Loucy (cell line): ENCODE measurements around the gene ANKRD23.
"Not testable (repeated sequence)": the region's sequence is repeated elsewhere in the genome, so short reads cannot be mapped to it uniquely, and the experiment has no call there.

Source experiments
- H2AFZ ChIP-seq: fragments of 200-600 bp; sonication (generic); 2 replicates; pipeline ENCODE4 v1.6.0; 2016; ENCODE audit warnings: antibody characterized with exemption, mild to moderate bottlenecking, low read length, moderate library complexity
- H3F3A ChIP-seq: fragments of 200-600 bp; 2 replicates; pipeline ENCODE4 v1.6.0; 2016; ENCODE audit warnings: antibody characterized with exemption, low read depth, mild to moderate bottlenecking
- H3K27me3 ChIP-seq: fragments of 200-600 bp; sonication (generic); 2 replicates; pipeline ENCODE4 v1.6.1; 2014; ENCODE audit warnings: low read length, mild to moderate bottlenecking; ENCODE audit not compliant: insufficient read depth, poor library complexity, severe bottlenecking
- H3K36me3 ChIP-seq: fragments of 200-600 bp; sonication (generic); 2 replicates; pipeline ENCODE4 v1.6.1; 2016; ENCODE audit warnings: low read length; ENCODE audit not compliant: insufficient read depth
- H3K4me1 ChIP-seq: fragments of 200-600 bp; sonication (generic); 2 replicates; pipeline ENCODE4 v1.5.1; 2014; ENCODE audit warnings: low read length, mild to moderate bottlenecking; ENCODE audit not compliant: insufficient read depth, poor library complexity, severe bottlenecking
- H3K4me2 ChIP-seq: fragments of 200-600 bp; sonication (generic); 2 replicates; pipeline ENCODE4 v1.6.0; 2014; ENCODE audit warnings: antibody characterized with exemption, low read length, low read depth, mild to moderate bottlenecking; ENCODE audit not compliant: poor library complexity, severe bottlenecking
- H3K4me3 ChIP-seq: fragments of 200-600 bp; sonication (generic); 2 replicates; pipeline ENCODE4 v1.5.1; 2014; ENCODE audit warnings: low read length, mild to moderate bottlenecking, mixed read lengths; ENCODE audit not compliant: poor library complexity, severe bottlenecking
- H3K79me2 ChIP-seq: fragments of 200-600 bp; sonication (generic); 2 replicates; pipeline ENCODE4 v1.6.1; 2014; ENCODE audit warnings: low read length; ENCODE audit not compliant: insufficient read depth
- H3K9ac ChIP-seq: fragments of 200-600 bp; sonication (generic); 2 replicates; pipeline ENCODE4 v1.6.0; 2014; ENCODE audit warnings: mild to moderate bottlenecking, low read depth, low read length, moderate library complexity; ENCODE audit not compliant: poor library complexity, severe bottlenecking
- H3K9me2 ChIP-seq: fragments of 200-600 bp; sonication (generic); replicated peaks from 2 replicates; pipeline ENCODE4 v1.6.1; 2016; ENCODE audit warnings: low read depth, low read length, mixed read lengths
- H3K9me3 ChIP-seq: fragments of 200-600 bp; sonication (generic); 2 replicates; pipeline ENCODE4 v1.6.1; 2014; ENCODE audit warnings: mild to moderate bottlenecking, antibody characterized with exemption, low read length, low read depth; ENCODE audit not compliant: insufficient read depth
- H4K20me1 ChIP-seq: fragments of 200-600 bp; sonication (generic); 2 replicates; pipeline ENCODE4 v1.6.0; 2014; ENCODE audit warnings: antibody characterized with exemption, low read length, mild to moderate bottlenecking; ENCODE audit not compliant: insufficient read depth, poor library complexity, severe bottlenecking
- EZH2phosphoT487 ChIP-seq: fragments of 200-600 bp; IDR thresholded peaks from 2 replicates; pipeline ENCODE4 v1.6.1; 2018; ENCODE audit warnings: antibody characterized with exemption, mild to moderate bottlenecking, moderate library complexity, borderline replicate concordance
- TF ChIP-seq, protein P1 (sequence below): fragments of 200-600 bp; sonication (generic); conservative IDR thresholded peaks from 2 replicates; pipeline ENCODE4 v1.5.1; 2014; ENCODE audit warnings: mild to moderate bottlenecking, antibody characterized with exemption, low read length

ANKRD23 gene

DNA sequence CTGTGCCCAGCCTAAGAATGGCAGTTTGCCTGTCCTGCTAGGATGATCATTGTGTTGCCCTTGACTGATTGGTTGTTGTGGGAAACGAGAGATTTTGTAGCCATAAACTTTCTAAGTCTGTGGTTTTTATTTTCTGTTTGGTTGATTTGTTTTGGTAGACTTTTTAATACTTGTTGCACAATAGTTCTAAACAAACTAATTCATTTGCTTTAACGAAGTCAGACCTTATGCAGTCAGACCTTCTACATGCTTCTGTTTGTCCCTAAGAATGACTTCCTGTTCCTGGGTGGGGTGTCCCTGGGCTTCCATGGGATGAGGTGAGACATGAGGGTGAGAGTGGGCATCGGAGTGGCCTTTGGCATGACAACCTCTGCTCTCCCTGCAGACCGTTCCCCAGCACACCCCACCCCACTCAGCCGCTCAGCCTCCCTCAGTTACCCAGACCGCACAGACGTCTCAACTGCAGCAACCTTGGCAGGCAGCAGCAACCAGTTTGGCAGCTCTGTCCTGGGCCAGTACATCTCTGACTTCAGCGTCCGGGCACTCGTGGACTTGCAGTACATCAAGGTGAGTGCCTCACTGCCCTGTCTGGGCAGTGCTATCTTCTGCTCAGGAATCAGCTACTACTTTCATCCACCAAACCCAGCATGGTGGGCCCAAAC lies 35.5 kb downstream of the ANKRD23 start:
- TF ChIP-seq EZH2phosphoT487 = no peak
- TF ChIP-seq, protein P1, sequence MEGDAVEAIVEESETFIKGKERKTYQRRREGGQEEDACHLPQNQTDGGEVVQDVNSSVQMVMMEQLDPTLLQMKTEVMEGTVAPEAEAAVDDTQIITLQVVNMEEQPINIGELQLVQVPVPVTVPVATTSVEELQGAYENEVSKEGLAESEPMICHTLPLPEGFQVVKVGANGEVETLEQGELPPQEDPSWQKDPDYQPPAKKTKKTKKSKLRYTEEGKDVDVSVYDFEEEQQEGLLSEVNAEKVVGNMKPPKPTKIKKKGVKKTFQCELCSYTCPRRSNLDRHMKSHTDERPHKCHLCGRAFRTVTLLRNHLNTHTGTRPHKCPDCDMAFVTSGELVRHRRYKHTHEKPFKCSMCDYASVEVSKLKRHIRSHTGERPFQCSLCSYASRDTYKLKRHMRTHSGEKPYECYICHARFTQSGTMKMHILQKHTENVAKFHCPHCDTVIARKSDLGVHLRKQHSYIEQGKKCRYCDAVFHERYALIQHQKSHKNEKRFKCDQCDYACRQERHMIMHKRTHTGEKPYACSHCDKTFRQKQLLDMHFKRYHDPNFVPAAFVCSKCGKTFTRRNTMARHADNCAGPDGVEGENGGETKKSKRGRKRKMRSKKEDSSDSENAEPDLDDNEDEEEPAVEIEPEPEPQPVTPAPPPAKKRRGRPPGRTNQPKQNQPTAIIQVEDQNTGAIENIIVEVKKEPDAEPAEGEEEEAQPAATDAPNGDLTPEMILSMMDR = no peak
- Histone ChIP-seq H3K9me2 (no peaks in the 10 kb centered on the region), H4K20me1 (no peaks in the 10 kb centered on the region), H3F3A (no peaks in the 10 kb centered on the region), H3K4me3 (no peak overlapping the region), H3K4me1 (no peaks in the 10 kb centered on the region), H3K79me2 (no peaks in the 10 kb centered on the region), H3K36me3 (no peaks in the 10 kb centered on the region), H3K4me2 (no peak overlapping the region), H3K9me3 (no peaks in the 10 kb centered on the region), H3K27me3 (no peaks in the 10 kb centered on the region), H3K9ac (no peak overlapping the region), H2AFZ (no peak overlapping the region)

DNA sequence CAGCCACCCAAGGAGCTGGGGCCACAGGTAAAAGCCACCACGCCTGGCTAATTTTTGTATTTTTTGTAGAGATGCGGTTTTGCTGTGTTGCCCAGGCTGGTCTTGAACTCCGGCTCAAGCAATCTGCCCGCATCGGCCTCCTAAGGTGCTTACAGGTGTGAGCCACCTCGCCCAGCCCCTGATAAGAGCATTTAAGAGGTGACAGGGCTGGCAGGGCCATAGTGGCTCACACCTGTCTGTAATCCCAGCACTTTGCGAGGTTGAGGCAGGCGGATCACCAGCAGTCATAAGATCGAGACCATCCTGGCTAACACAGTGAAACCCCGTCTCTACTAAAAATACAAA lies 36.7 kb downstream of the ANKRD23 start:
- H3K9me3 ChIP-seq = no peaks in the 10 kb centered on the region
- no peaks in the 10 kb centered on the region for H3K4me1 ChIP-seq
- TF ChIP-seq, protein P1 = no peak
- no peak for TF ChIP-seq EZH2phosphoT487
- H3K9ac ChIP-seq = no peak overlapping the region
- no peak overlapping the region for H3K4me3 ChIP-seq
- no peak overlapping the region for H2AFZ ChIP-seq
- no peaks in the 10 kb centered on the region for H3K9me2 ChIP-seq
- H3K79me2 ChIP-seq = no peaks in the 10 kb centered on the region
- no peaks in the 10 kb centered on the region for H3F3A ChIP-seq
- no peaks in the 10 kb centered on the region for H3K27me3 ChIP-seq
- no peaks in the 10 kb centered on the region for H4K20me1 ChIP-seq
- H3K36me3 ChIP-seq = no peaks in the 10 kb centered on the region; the same call in 1 of the 2 replicates
- no peak overlapping the region for H3K4me2 ChIP-seq

DNA sequence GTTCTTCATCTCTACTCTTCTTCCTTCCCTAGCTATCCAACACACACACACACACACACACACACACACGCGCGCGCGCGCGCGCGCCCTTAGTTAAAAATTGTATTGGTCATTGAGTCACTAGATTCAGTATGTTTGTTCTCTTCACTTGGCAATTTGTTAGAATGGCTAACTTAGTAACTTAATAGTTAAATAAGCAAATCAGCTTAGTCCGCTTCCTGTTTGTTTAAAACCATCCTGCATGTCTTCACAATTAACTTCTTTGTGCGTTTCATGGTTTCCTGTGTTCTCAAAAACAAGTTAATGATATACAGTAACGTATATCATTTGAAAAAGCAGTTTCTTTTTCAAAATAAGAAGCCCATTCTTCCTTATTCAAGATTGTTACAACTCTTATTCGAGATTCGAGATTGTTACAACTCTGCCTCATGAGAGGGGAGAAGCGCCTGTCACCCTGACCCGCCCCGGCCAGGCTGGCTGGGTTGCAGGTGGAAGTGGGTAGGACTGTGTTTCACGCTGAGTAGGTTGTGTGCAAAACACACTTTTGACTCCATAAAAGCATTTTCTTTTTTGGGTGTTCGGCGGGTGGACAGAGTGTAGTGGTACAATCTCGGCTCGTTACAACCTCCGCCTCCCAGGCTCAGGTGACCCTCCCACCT lies 37.2 kb downstream of the ANKRD23 start:
- Histone ChIP-seq H3K9ac (no peak overlapping the region), H3K36me3 (peaks cover 1% of the 10 kb centered on the region; the same call in 1 of the 2 replicates), H3K9me2 (no peaks in the 10 kb centered on the region), H3K9me3 (no peaks in the 10 kb centered on the region), H2AFZ (no peak overlapping the region), H3K27me3 (no peaks in the 10 kb centered on the region), H3K4me1 (no peaks in the 10 kb centered on the region), H3F3A (no peaks in the 10 kb centered on the region), H3K79me2 (no peaks in the 10 kb centered on the region), H3K4me3 (no peak overlapping the region), H3K4me2 (no peak overlapping the region), H4K20me1 (no peaks in the 10 kb centered on the region)
- TF ChIP-seq EZH2phosphoT487 = no peak
- TF ChIP-seq, protein P1 = no peak

DNA sequence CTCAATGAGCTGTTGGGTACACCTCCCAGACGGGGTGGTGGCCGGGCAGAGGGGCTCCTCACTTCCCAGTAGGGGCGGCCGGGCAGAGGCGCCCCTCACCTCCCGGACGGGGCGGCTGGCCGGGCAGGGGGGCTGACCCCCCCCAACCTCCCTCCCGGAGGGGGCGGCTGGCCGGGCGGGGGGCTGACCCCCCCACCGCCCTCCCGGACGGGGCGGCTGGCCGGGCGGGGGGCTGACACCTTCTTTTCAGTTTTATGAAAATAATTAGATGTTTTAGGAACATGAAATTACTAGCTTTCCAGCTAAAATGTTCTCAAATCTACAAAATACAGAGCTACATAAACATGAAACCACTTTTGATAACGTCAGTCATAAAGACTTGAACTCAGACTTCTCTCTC lies 37.9 kb downstream of the ANKRD23 start:
- not testable (repeated sequence) for H2AFZ ChIP-seq, H3K4me3 ChIP-seq, H3K4me1 ChIP-seq, H3K36me3 ChIP-seq, H3K9me3 ChIP-seq, H3F3A ChIP-seq, H3K9me2 ChIP-seq, H3K79me2 ChIP-seq, H3K4me2 ChIP-seq, H4K20me1 ChIP-seq, H3K9ac ChIP-seq, H3K27me3 ChIP-seq
